ELF-1 (cell line): Measurements from ENCODE around the gene SRPX2.
A peak's percentile ranks its signal among the peaks of the same experiment; 100 is the strongest.

Experiments
- DNase-seq: peaks from one replicate; pipeline ENCODE4 v3.0.0-alpha.2; 2016; ENCODE audit warnings: low read depth, low spot score

The SRPX2 gene

GRCh38 chrX:100643956-100644860 lies at the start of gene SRPX2:
Gene SRPX2, plus strand, starts transcription at chrX:100644199. Its CDS starts 2,124 bp downstream, at chrX:100646323.
- peak; percentile 39 for DNase-seq

GRCh38 chrX:100596601-100597000 lies 47.4 kb upstream of the SRPX2 start:
- DNase-seq = no peak

- DNase-seq = no peak
Measured at GRCh38 chrX:100599456-100599855, 44.5 kb upstream of the SRPX2 start.

- DNase-seq = no peak
Measured at GRCh38 chrX:100600340-100600739, 43.7 kb upstream of the SRPX2 start.

- DNase-seq = no peak
Measured at GRCh38 chrX:100600758-100601157, 43.2 kb upstream of the SRPX2 start.

- DNase-seq = no peak
Measured at GRCh38 chrX:100606753-100607152, 37.2 kb upstream of the SRPX2 start.

- no peak for DNase-seq
Measured at GRCh38 chrX:100609591-100609990, 34.4 kb upstream of the SRPX2 start.

GRCh38 chrX:100611951-100612350 lies 32.0 kb upstream of the SRPX2 start:
- no peak for DNase-seq

- DNase-seq = peak; percentile 88
Measured at GRCh38 chrX:100615005-100615404, 29.0 kb upstream of the SRPX2 start.

GRCh38 chrX:100623001-100623400 lies 21.0 kb upstream of the SRPX2 start:
- DNase-seq = no peak

GRCh38 chrX:100625985-100626491 lies 18.0 kb upstream of the SRPX2 start:
- no peak for DNase-seq

- DNase-seq = no peak
Measured at GRCh38 chrX:100635040-100635439, 9.0 kb upstream of the SRPX2 start.

GRCh38 chrX:100635989-100636320 lies 8.0 kb upstream of the SRPX2 start:
- no peak for DNase-seq

- DNase-seq = peak; percentile 96
Measured at GRCh38 chrX:100636321-100636991, 7.5 kb upstream of the SRPX2 start, which contains the start of gene TSPAN6. Gene TSPAN6, minus strand, starts transcription at chrX:100636806. Its CDS starts 112 bp downstream, at chrX:100636694.

GRCh38 chrX:100642290-100642689 lies 1.7 kb upstream of the SRPX2 start:
- peak; percentile 76 for DNase-seq

GRCh38 chrX:100643212-100643611 lies 787 bp upstream of the SRPX2 start:
- no peak for DNase-seq

- no peak for DNase-seq
Measured at GRCh38 chrX:100645106-100645505, 1.1 kb downstream of the SRPX2 start.

GRCh38 chrX:100647095-100647494 lies 3.1 kb downstream of the SRPX2 start:
- DNase-seq = no peak

- DNase-seq = no peak
Measured at GRCh38 chrX:100647739-100648138, 3.7 kb downstream of the SRPX2 start.

- peak; percentile 57 for DNase-seq
Measured at GRCh38 chrX:100648458-100649417, 4.7 kb downstream of the SRPX2 start.

GRCh38 chrX:100649550-100650356 lies 5.8 kb downstream of the SRPX2 start:
- peak; percentile 85 for DNase-seq
